Lung (tissue), 12 donors: ENCODE data around the gene RSPH6A. TPM values are rescaled to one million over a fixed set of nuclear protein-coding genes. Genes with fewer than 3 reads are reported as not detected.

Experiments used
- ATAC-seq: fragments of 200-7000 bp; cut with Tn5 transposase; one replicate; pipeline ENCODE4 v1.9.1; 2020; ENCODE audit warnings: moderate number of reproducible peaks; ENCODE audit not compliant: insufficient read depth, low FRiP score
- DNase-seq, 3 donors: peaks; one replicate each; pipeline ENCODE4 v3.0.0-alpha.2; 2013 to 2017
- H3K27ac ChIP-seq, 2 donors: one replicate each; pipeline ENCODE4 v1.5.1; 2013; ENCODE audit warnings: mild to moderate bottlenecking in 2 of 2, moderate library complexity in 2 of 2, control low read depth in 1 of 2, inconsistent platforms in 1 of 2, low read depth in 1 of 2, low read length in 1 of 2
- H3K27me3 ChIP-seq, 3 donors: one replicate each; pipeline ENCODE4 v1.5.1; 2013; ENCODE audit warnings: low read length in 2 of 3; ENCODE audit not compliant: control insufficient read depth in 3 of 3, insufficient read depth in 3 of 3
- H3K36me3 ChIP-seq, 4 donors: one replicate each; pipeline ENCODE4 v1.5.1; 2013; ENCODE audit warnings: low read length in 4 of 4, mild to moderate bottlenecking in 1 of 4, moderate library complexity in 1 of 4; ENCODE audit not compliant: control insufficient read depth in 4 of 4, insufficient read depth in 4 of 4
- H3K4me1 ChIP-seq, 5 donors: one replicate each; pipeline ENCODE4 v1.5.1; 2013; ENCODE audit warnings: low read length in 5 of 5, mild to moderate bottlenecking in 2 of 5, moderate library complexity in 1 of 5; ENCODE audit not compliant: control insufficient read depth in 5 of 5, insufficient read depth in 5 of 5
- H3K4me3 ChIP-seq: one replicate; pipeline ENCODE4 v1.5.1; 2013; ENCODE audit warnings: mild to moderate bottlenecking, control low read depth, moderate library complexity
- H3K9ac ChIP-seq, 2 donors: one replicate each; pipeline ENCODE4 v1.5.1; 2013; ENCODE audit warnings: low read length in 2 of 2, control low read depth in 1 of 2; ENCODE audit not compliant: insufficient read depth in 1 of 2
- H3K9me3 ChIP-seq, 4 donors: one replicate each; pipeline ENCODE4 v1.5.1; 2013; ENCODE audit warnings: low read length in 3 of 4, mild to moderate bottlenecking in 1 of 4, moderate library complexity in 1 of 4; ENCODE audit not compliant: control insufficient read depth in 4 of 4, insufficient read depth in 3 of 4
- CTCF ChIP-seq: IDR thresholded peaks from 2 replicates; pipeline ENCODE4 v1.5.1; 2012; ENCODE audit warnings: mild to moderate bottlenecking; ENCODE audit errors: control extremely low read depth, extremely low read depth
- WGBS, 2 donors: extraction: QIAGEN DNeasy Blood & Tissue Kit; methylation state at CpG; one replicate each; pipeline ENCODE4 v1.1.7; 2013; 5-methylcytosine and 5-hydroxymethylcytosine counted together
- polyA plus RNA-seq, 2 donors: library from polyadenylated mRNA; stranded (reverse); fragments of 200-250 nt; gene quantifications; one replicate each; pipeline ENCODE4 v1.2.1, GENCODE V29; 2013
- total RNA-seq, 2 donors: library from RNA; depleted of rRNA in 1 of 2; stranded (reverse); fragments of >200 nt in 1 of 2; gene quantifications; one replicate each; pipeline ENCODE4 v1.2.1, GENCODE V29; 2014 to 2021
- donor health status: control.
- donor health status: control.
- donor health status: Bipolar disorder and iron deficiency.
- donor health status: healthy.
- donor health status: DM: yes; HTN: yes; CAD: no.

RSPH6A gene
- total and polyA plus RNA-seq, 4 donors, result 0.06 to 0.34 TPM; not detected in 2

GRCh38 chr19:45761714-45762113 lies 53.4 kb downstream of the RSPH6A start:
- DNase-seq (peak in 1 of 3 donors; percentile 14), ATAC-seq (no peak)
- no peaks in the 10 kb centered on the region for H3K9me3 ChIP-seq
- 82 to 84% methylated on average over 17 of the region's 17 CpGs for WGBS, 2 donors
- H3K27me3 ChIP-seq, result no peaks in the 10 kb centered on the region
- peaks cover 0 to 3% (median 0%) of the 10 kb centered on the region in 4 donors for H3K36me3 ChIP-seq
- peaks cover 2 to 34% (median 7%) of the 10 kb centered on the region in 5 donors for H3K4me1 ChIP-seq
- H3K4me3 ChIP-seq, result no peak overlapping the region
- TF ChIP-seq CTCF, result no peak
- H3K9ac ChIP-seq, result no peak overlapping the region
- H3K27ac ChIP-seq, result no peak overlapping the region

GRCh38 chr19:45758921-45759320 lies 56.2 kb downstream of the RSPH6A start:
- no peak overlapping the region for H3K9ac ChIP-seq
- no peak for DNase-seq
- H3K4me1 ChIP-seq, result peaks cover 0 to 6% (median 0%) of the 10 kb centered on the region in 5 donors
- no peak overlapping the region for H3K4me3 ChIP-seq
- no peak for ATAC-seq
- H3K36me3 ChIP-seq, result no peaks in the 10 kb centered on the region
- no peak for TF ChIP-seq CTCF
- 88 to 94% methylated on average over 9 of the region's 9 CpGs for WGBS, 2 donors
- no peaks in the 10 kb centered on the region for H3K27me3 ChIP-seq
- no peak overlapping the region for H3K27ac ChIP-seq
- no peaks in the 10 kb centered on the region for H3K9me3 ChIP-seq

GRCh38 chr19:45757695-45758094 lies 57.4 kb downstream of the RSPH6A start:
- Histone ChIP-seq H3K36me3 (no peaks in the 10 kb centered on the region), H3K9ac (no peak overlapping the region), H3K27me3 (no peaks in the 10 kb centered on the region), H3K4me1 (no peaks in the 10 kb centered on the region), H3K27ac (no peak overlapping the region), H3K9me3 (no peaks in the 10 kb centered on the region), H3K4me3 (no peak overlapping the region)
- 83 to 87% methylated on average over 9 of the region's 9 CpGs for WGBS, 2 donors
- TF ChIP-seq CTCF, result no peak
- ATAC-seq (no peak), DNase-seq (no peak)

- Histone ChIP-seq H3K27ac (no peak overlapping the region), H3K36me3 (no peaks in the 10 kb centered on the region), H3K4me3 (no peak overlapping the region), H3K4me1 (no peaks in the 10 kb centered on the region), H3K9me3 (no peaks in the 10 kb centered on the region), H3K27me3 (no peaks in the 10 kb centered on the region), H3K9ac (no peak overlapping the region)
- ATAC-seq (no peak), DNase-seq (no peak)
- TF ChIP-seq CTCF, result no peak
- 94% methylated on average over 8 of the region's 8 CpGs for WGBS, 2 donors
Measured at GRCh38 chr19:45754323-45754722, 60.8 kb downstream of the RSPH6A start.
